Stomach (tissue), 4 donors: ENCODE results near the gene SF3B2.

Experiments used
- EP300 ChIP-seq: sonication (generic); formaldehyde crosslinking; IDR thresholded peaks from one replicate; pipeline ENCODE4 v1.6.1; 2017; ENCODE audit warnings: antibody characterized with exemption
- POLR2A ChIP-seq, 4 donors: fragments of 450-650 bp; IDR thresholded peaks; one replicate each; pipeline ENCODE4 v1.6.1; 2016; ENCODE audit warnings: antibody characterized with exemption in 4 of 4, control low read depth in 2 of 4, mild to moderate bottlenecking in 1 of 4, moderate library complexity in 1 of 4
- POLR2AphosphoS5 ChIP-seq, 3 donors: sonication (generic); formaldehyde crosslinking; IDR thresholded peaks; one replicate each; pipeline ENCODE4 v1.6.1; 2016; ENCODE audit warnings: antibody characterized with exemption in 3 of 3
- TF ChIP-seq, protein P1 (sequence below), 7 experiments: fragments of 450-650 bp in 4 of 7; fragments of 200-600 bp in 3 of 7; sonication (generic) in 3 of 7; IDR thresholded peaks; one replicate each; pipeline ENCODE4 v1.5.1; 2016 to 2019; ENCODE audit warnings: antibody characterized with exemption in 7 of 7, control low read depth in 2 of 7, mild to moderate bottlenecking in 1 of 7

GRCh38 chr11:66003291-66003690, 48.9 kb upstream of the SF3B2 start:
- TF ChIP-seq EP300 (no peak), POLR2A (IDR thresholded peaks at IDR 0.05) (no peak), POLR2AphosphoS5 (IDR thresholded peaks at IDR 0.05) (no peak)
- TF ChIP-seq, protein P1, sequence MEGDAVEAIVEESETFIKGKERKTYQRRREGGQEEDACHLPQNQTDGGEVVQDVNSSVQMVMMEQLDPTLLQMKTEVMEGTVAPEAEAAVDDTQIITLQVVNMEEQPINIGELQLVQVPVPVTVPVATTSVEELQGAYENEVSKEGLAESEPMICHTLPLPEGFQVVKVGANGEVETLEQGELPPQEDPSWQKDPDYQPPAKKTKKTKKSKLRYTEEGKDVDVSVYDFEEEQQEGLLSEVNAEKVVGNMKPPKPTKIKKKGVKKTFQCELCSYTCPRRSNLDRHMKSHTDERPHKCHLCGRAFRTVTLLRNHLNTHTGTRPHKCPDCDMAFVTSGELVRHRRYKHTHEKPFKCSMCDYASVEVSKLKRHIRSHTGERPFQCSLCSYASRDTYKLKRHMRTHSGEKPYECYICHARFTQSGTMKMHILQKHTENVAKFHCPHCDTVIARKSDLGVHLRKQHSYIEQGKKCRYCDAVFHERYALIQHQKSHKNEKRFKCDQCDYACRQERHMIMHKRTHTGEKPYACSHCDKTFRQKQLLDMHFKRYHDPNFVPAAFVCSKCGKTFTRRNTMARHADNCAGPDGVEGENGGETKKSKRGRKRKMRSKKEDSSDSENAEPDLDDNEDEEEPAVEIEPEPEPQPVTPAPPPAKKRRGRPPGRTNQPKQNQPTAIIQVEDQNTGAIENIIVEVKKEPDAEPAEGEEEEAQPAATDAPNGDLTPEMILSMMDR (IDR thresholded peaks at IDR 0.05): no peak
